Heart right ventricle (tissue), 16 donors: ENCODE results near the gene SMAP2. TPM values are rescaled to one million over a fixed set of nuclear protein-coding genes. Genes with fewer than 3 reads are reported as not detected.

ENCODE experiments used
- ATAC-seq, 8 donors: fragments of 200-7000 bp; cut with Tn5 transposase; one replicate each; pipeline ENCODE4 v1.9.1; 2020; ENCODE audit warnings: mild to moderate bottlenecking in 8 of 8, moderate library complexity in 8 of 8, moderate number of reproducible peaks in 1 of 8
- DNase-seq, 2 donors: peaks; one replicate each; pipeline ENCODE4 v3.0.0-alpha.2; 2020
- H3K27ac ChIP-seq, 10 donors: fragments of 200-600 bp; sonication (generic) in 2 of 10; one replicate each; pipeline versions ENCODE4 v1.5.0 to v1.8.0; 2020 to 2022; ENCODE audit warnings: mild to moderate bottlenecking in 3 of 10
- H3K27me3 ChIP-seq, 7 donors: fragments of 200-600 bp; one replicate each; pipeline ENCODE4 v1.8.0; 2021 to 2022; ENCODE audit warnings: mild to moderate bottlenecking in 2 of 7
- H3K36me3 ChIP-seq, 9 donors: fragments of 200-600 bp; sonication (generic) in 1 of 9; one replicate each; pipeline versions ENCODE4 v1.5.0 to v1.8.0; 2020 to 2022; ENCODE audit warnings: mild to moderate bottlenecking in 2 of 9
- H3K4me1 ChIP-seq, 9 donors: fragments of 200-600 bp; sonication (generic) in 1 of 9; one replicate each; pipeline versions ENCODE4 v1.5.0 to v1.8.0; 2020 to 2022; ENCODE audit warnings: mild to moderate bottlenecking in 4 of 9
- H3K4me3 ChIP-seq, 10 donors: fragments of 200-600 bp; sonication (generic) in 2 of 10; one replicate each; pipeline versions ENCODE4 v1.5.0 to v1.8.0; 2020 to 2022; ENCODE audit warnings: mild to moderate bottlenecking in 7 of 10, moderate library complexity in 2 of 10
- H3K9me3 ChIP-seq, 11 donors: fragments of 200-600 bp in 10 of 11; sonication (generic) in 2 of 11; one replicate each; pipeline versions ENCODE4 v1.5.0 to v1.8.0; 2013 to 2022; ENCODE audit warnings: mild to moderate bottlenecking in 2 of 11, control low read depth in 1 of 11, moderate library complexity in 1 of 11
- WGBS, 2 donors: extraction: QIAGEN DNeasy Blood & Tissue Kit; methylation state at CpG; one replicate each; pipeline ENCODE4 v1.1.7; 2013; ENCODE audit warnings: inconsistent platforms in 1 of 2; 5-methylcytosine and 5-hydroxymethylcytosine counted together
- intact Hi-C, 10 donors: fragments of 100-400 bp; cut with DNase I; formaldehyde crosslinking; loops; one replicate each; pipeline versions ENCODE4 v1.11.1 to v1.14.2; 2022
- polyA plus RNA-seq, 2 donors: library from polyadenylated mRNA; stranded (reverse); fragments of 200-250 nt; gene quantifications; one replicate each; pipeline ENCODE4 v1.2.3, GENCODE V29; 2013
- total RNA-seq, 10 donors: library from RNA; stranded (reverse); fragmentation: NEBNext Ultra II Directional in 3 of 10; extraction: Animal tissue kit (Norgen Biotek cat#: 25700) in 3 of 10; gene quantifications; one replicate each; pipeline versions ENCODE4 v1.2.1 to v1.2.4, GENCODE V29; 2021 to 2023
- TF ChIP-seq, protein P1 (sequence below), 9 donors: fragments of 200-600 bp; sonication (generic) in 2 of 9; IDR thresholded peaks; one replicate each; pipeline versions ENCODE4 v1.5.0 to v1.8.0; 2021 to 2022; ENCODE audit warnings: antibody characterized with exemption in 9 of 9, mild to moderate bottlenecking in 5 of 9, moderate library complexity in 1 of 9
- donor health status: Arrhythmogenic right ventricular cardiomyopathy.
- donor health status: ischemic (EF 13 %, LVEDD 7.1; RV severe dilation, severe dysfunction).
- donor health status: healthy with polysubstance abuse.
- donor health status: DM: no; HTN: yes; CAD: no.
- donor health status: DM: no; HTN: no; CAD: no.
- donor health status: ischemic (EF 25% LVEDD 6.9; RV normal size, moderate dysfunction).
- donor health status: ischemic (EF 25% LVEDD 5.7; RV mildly dilated, moderate dysfunction).
- donor health status: healthy.
- donor health status: DM: yes; HTN: yes; CAD: no.
- donor health status: Ischemic cardiomyopathy.
- donor health status: ischemic (EF 35%, LVEDD 5.7; RV mildly dilated, moderate dysfunction).
- donor health status: nonischemic (EF 11% LVEDD 7.7; RV severe dilation, severe dysfunction).
- donor health status: DM: yes; HTN: yes; CAD: no.
- donor health status: PGD.
- donor health status: ischemic (EF 29% LVEDD 5.4; RV normal size, mild dysfunction).
- donor health status: nonischemic (EF 23%, LVEDD 6.1; RV moderate dilation, normal function).

The SMAP2 gene
- total and polyA plus RNA-seq, 12 donors = 9.4 to 29.8 (median 12.4) TPM

DNA sequence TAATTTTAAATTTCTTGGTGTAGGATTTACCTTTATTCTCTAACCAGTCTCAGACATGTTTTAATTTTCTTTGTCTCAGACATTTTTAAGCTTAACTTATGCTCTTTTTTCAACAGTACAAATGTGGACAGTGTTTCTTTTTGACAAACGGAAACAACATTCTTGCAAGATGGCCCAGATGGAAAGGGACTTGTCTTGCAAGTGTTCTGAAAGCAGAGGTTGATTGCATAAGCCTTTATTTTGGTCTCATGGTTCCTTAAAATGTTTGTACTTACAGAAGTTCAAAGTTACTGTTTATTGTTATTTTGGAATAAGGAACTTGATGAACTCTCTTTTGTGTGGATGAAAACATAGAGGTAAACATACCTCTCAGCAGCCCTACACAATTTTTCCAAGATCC, 22.9 kb downstream of the SMAP2 start:
- 69 to 82% methylated on average over 1 of the region's 1 CpG for WGBS, 2 donors
- TF ChIP-seq, protein P1, sequence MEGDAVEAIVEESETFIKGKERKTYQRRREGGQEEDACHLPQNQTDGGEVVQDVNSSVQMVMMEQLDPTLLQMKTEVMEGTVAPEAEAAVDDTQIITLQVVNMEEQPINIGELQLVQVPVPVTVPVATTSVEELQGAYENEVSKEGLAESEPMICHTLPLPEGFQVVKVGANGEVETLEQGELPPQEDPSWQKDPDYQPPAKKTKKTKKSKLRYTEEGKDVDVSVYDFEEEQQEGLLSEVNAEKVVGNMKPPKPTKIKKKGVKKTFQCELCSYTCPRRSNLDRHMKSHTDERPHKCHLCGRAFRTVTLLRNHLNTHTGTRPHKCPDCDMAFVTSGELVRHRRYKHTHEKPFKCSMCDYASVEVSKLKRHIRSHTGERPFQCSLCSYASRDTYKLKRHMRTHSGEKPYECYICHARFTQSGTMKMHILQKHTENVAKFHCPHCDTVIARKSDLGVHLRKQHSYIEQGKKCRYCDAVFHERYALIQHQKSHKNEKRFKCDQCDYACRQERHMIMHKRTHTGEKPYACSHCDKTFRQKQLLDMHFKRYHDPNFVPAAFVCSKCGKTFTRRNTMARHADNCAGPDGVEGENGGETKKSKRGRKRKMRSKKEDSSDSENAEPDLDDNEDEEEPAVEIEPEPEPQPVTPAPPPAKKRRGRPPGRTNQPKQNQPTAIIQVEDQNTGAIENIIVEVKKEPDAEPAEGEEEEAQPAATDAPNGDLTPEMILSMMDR (IDR thresholded peaks at IDR 0.05) = no peak
- H3K27ac ChIP-seq = peak overlapping the region in 6 of 10 donors; percentile 1 to 99 (median 18)
- H3K27me3 ChIP-seq = no peaks in the 10 kb centered on the region
- peak overlapping the region in 1 of 10 donors; percentile 6 for H3K4me3 ChIP-seq
- no peak for DNase-seq
- H3K9me3 ChIP-seq = no peaks in the 10 kb centered on the region
- ATAC-seq = peak in 4 of 8 donors; percentile 36 to 66 (median 52)
- peaks cover 0 to 95% (median 12%) of the 10 kb centered on the region in 9 donors for H3K4me1 ChIP-seq
- peaks cover 0 to 3% (median 0%) of the 10 kb centered on the region in 9 donors for H3K36me3 ChIP-seq
- intact Hi-C loops = no loop called here

DNA sequence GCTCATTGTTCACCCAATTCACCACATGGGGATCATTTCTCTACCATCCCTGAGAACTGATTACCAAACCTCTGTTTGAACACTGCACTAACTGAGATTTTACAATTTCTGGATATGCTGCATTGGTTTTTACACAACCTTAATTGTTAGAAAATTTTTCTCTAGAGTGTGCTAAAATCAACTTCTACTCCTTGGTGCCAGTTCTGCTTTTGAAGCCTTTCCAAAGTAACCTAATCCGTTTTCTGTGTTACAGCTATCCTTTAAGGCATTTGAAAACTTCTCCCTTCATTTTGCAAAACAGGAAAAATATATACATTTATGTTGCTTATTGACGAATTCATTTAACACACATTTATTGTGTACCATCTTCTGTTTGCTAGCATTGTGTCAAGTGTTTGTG, 23.7 kb downstream of the SMAP2 start:
- ATAC-seq = no peak
- intact Hi-C loops = no loop called here
- peaks cover 0 to 95% (median 5%) of the 10 kb centered on the region in 9 donors for H3K4me1 ChIP-seq

GRCh38 chr1:40399984-40400704, 26.6 kb downstream of the SMAP2 start:
- no peaks in the 10 kb centered on the region for H3K27me3 ChIP-seq
- DNase-seq (no peak), ATAC-seq (peak in 2 of 8 donors; percentile 34 to 71)
- peak overlapping the region in 2 of 10 donors; percentile 11 to 99 for H3K27ac ChIP-seq
- TF ChIP-seq, protein P1 (IDR thresholded peaks at IDR 0.05) = no peak
- peaks cover 0 to 91% (median 6%) of the 10 kb centered on the region in 9 donors for H3K4me1 ChIP-seq
- H3K9me3 ChIP-seq = no peaks in the 10 kb centered on the region
- H3K4me3 ChIP-seq = no peak overlapping the region
- WGBS, 2 donors = 69 to 75% methylated on average over 4 of the region's 4 CpGs
- intact Hi-C loops = loop anchor here in 8 of 10 donors (5.0 to 10.0 kb wide), 6 partner anchors 55 to 318 kb away; no protein-coding TSS in a partner anchor
- peaks cover 0 to 3% (median 0%) of the 10 kb centered on the region in 9 donors for H3K36me3 ChIP-seq

More for the DNA sequence above, 23.7 kb downstream of the SMAP2 start:
- Histone ChIP-seq H3K4me3 (peak overlapping the region in 1 of 10 donors; percentile 6), H3K27ac (peak overlapping the region in 5 of 10 donors; percentile 5 to 99 (median 23)), H3K36me3 (peaks cover 0 to 3% (median 0%) of the 10 kb centered on the region in 9 donors), H3K9me3 (no peaks in the 10 kb centered on the region), H3K27me3 (no peaks in the 10 kb centered on the region)
- 91 to 92% methylated on average over 2 of the region's 2 CpGs for WGBS, 2 donors
- DNase-seq = no peak
- TF ChIP-seq, protein P1 (IDR thresholded peaks at IDR 0.05) = no peak

DNA sequence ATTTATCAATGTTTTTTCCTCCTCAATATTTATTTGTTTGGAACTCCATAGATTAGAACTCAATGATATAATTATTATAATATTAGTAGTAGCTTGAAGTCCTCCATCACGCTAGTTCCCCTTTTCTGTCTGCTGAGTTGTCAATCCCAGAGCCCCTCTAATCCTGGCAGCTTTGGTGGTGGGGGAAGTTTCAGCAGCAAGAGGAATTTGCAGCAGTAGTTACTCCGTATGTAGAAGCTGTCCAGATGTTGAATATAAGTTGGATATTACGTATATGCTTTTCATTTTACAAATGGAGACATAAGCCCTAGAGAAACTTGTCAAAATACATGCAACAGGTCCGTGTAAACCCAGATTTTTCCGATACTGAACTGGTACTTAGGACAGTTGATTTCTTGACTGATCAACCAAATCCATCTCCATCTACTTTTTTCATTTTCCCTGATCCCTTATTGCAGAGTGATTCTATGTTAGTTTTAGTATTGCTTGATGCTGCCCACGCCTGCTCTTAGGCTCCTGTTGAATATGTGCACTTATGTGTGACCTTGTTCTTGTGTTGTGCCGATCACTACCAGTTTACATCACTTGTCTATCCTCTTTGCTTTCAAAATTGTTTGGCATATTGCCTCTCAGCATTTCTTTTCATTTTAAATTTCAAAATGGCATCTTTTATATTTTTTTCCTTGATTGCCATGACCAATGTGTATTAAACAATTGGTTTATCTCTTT, 28.1 kb downstream of the SMAP2 start:
- DNase-seq (no peak), ATAC-seq (peak in 2 of 8 donors; percentile 40 to 45)
- Histone ChIP-seq H3K9me3 (no peaks in the 10 kb centered on the region), H3K27ac (peak overlapping the region in 1 of 10 donors; percentile 46), H3K36me3 (peaks cover 0 to 6% (median 0%) of the 10 kb centered on the region in 9 donors), H3K27me3 (no peaks in the 10 kb centered on the region), H3K4me3 (no peak overlapping the region), H3K4me1 (peaks cover 0 to 78% (median 6%) of the 10 kb centered on the region in 9 donors)
- TF ChIP-seq, protein P1 (IDR thresholded peaks at IDR 0.05) = no peak
- intact Hi-C loops = loop anchor here in 8 of 10 donors (5.0 to 10.0 kb wide), 6 partner anchors 57 to 319 kb away; no protein-coding TSS in a partner anchor
- WGBS, 2 donors = 85 to 90% methylated on average over 7 of the region's 7 CpGs
